MCF 10A (cell line): ENCODE results near the gene IRX2. TPM values are rescaled to one million over a fixed set of nuclear protein-coding genes. Genes with fewer than 3 reads are reported as not detected.

Experiments
- BruUV-seq: library from RNA; stranded (reverse); fragments of 400-500 nt; replicated peaks from 2 replicates; lab custom pipeline; 2021; lab: Mats Ljungman, UMichigan
- CTCF ChIA-PET: fragments of 300-600 bp; sonication (Branson Sonifier 250); formaldehyde crosslinking; extraction: SDS; loops from one replicate; lab custom pipeline; 2021; ENCODE audit warnings: antibody characterized with exemption, inconsistent platforms; lab: Yijun Ruan, JAX
- POLR2A ChIA-PET: fragments of 300-600, 350-650 bp; sonication (Branson Sonifier 250); formaldehyde crosslinking; extraction: SDS; loops from one replicate; lab custom pipeline; 2020; ENCODE audit warnings: antibody characterized with exemption, inconsistent platforms; lab: Yijun Ruan, JAX
- DNase-seq: peaks from one replicate; pipeline ENCODE4 v3.0.0-alpha.2; 2018; ENCODE audit not compliant: unreplicated experiment
- H3K27ac Mint-ChIP-seq: one replicate; pipeline ENCODE4 v1.8.0; 2022; ENCODE audit warnings: mild to moderate bottlenecking, low read depth, mixed read lengths; ENCODE audit not compliant: unreplicated experiment
- H3K27me3 Mint-ChIP-seq: one replicate; pipeline ENCODE4 v1.8.0; 2022; ENCODE audit warnings: mixed read lengths; ENCODE audit not compliant: insufficient read depth, unreplicated experiment
- H3K36me3 Mint-ChIP-seq: one replicate; pipeline ENCODE4 v1.8.0; 2022; ENCODE audit warnings: mild to moderate bottlenecking, moderate library complexity, mixed read lengths; ENCODE audit not compliant: insufficient read depth, unreplicated experiment
- H3K4me1 Mint-ChIP-seq: one replicate; pipeline ENCODE4 v1.8.0; 2022; ENCODE audit warnings: mixed read lengths; ENCODE audit not compliant: insufficient read depth, unreplicated experiment
- H3K4me3 Mint-ChIP-seq: one replicate; pipeline ENCODE4 v1.8.0; 2022; ENCODE audit warnings: mild to moderate bottlenecking, moderate library complexity, mixed read lengths; ENCODE audit not compliant: unreplicated experiment
- H3K9me3 Mint-ChIP-seq: one replicate; pipeline ENCODE4 v1.8.0; 2022; ENCODE audit warnings: mixed read lengths; ENCODE audit not compliant: unreplicated experiment
- CTCF ChIP-seq: fragments of 200-600 bp; IDR thresholded peaks from one replicate; pipeline ENCODE4 v1.8.0; 2022; ENCODE audit warnings: antibody characterized with exemption, mild to moderate bottlenecking; ENCODE audit not compliant: unreplicated experiment
- intact Hi-C: fragments of 100-400 bp; cut with micrococcal nuclease; formaldehyde crosslinking; loops from 2 replicates; pipeline ENCODE4 v1.14.1; 2022
- total RNA-seq: library from RNA; stranded (reverse); gene quantifications from 2 replicates; pipeline ENCODE4 v1.2.3, GENCODE V29; 2022

The IRX2 gene
- total RNA-seq, 1 experiment from 2014 or later = 43.4 TPM

GRCh38 chr5:2697041-2697440, 54.4 kb downstream of the IRX2 start:
- no peak for DNase-seq
- BruUV-seq = no TSS peak
- H3K27ac Mint-ChIP-seq = peak overlapping the region; percentile 63
- intact Hi-C loops = no loop called here
- ChIA-PET POLR2A (interaction anchor here (1.9 kb wide), 1 partner anchor 11 kb away, joined by 9 read pairs; no protein-coding TSS in a partner anchor), CTCF (interaction anchor here (0.7 kb wide), 1 partner anchor 14 kb away, joined by 3 read pairs; no protein-coding TSS in a partner anchor)
- H3K4me3 Mint-ChIP-seq = no peak overlapping the region
- H3K4me1 Mint-ChIP-seq = peaks cover 33% of the 10 kb centered on the region
- TF ChIP-seq CTCF = no peak
- H3K27me3 Mint-ChIP-seq = no peaks in the 10 kb centered on the region
- H3K36me3 Mint-ChIP-seq = peaks cover 11% of the 10 kb centered on the region
- H3K9me3 Mint-ChIP-seq = no peaks in the 10 kb centered on the region
